PFSK-1 (cell line): ENCODE results near the gene CD4.

Source experiments
- POLR2AphosphoS5 ChIP-seq: IDR thresholded peaks from 2 replicates; pipeline ENCODE4 v1.6.1; 2012; ENCODE audit warnings: low read depth, mild to moderate bottlenecking, control low read depth, low read length, moderate library complexity
- SIN3A ChIP-seq: IDR thresholded peaks from 2 replicates; pipeline ENCODE4 v1.6.1; 2012; ENCODE audit warnings: mild to moderate bottlenecking, low read length, moderate library complexity, borderline replicate concordance; ENCODE audit not compliant: insufficient read depth

DNA sequence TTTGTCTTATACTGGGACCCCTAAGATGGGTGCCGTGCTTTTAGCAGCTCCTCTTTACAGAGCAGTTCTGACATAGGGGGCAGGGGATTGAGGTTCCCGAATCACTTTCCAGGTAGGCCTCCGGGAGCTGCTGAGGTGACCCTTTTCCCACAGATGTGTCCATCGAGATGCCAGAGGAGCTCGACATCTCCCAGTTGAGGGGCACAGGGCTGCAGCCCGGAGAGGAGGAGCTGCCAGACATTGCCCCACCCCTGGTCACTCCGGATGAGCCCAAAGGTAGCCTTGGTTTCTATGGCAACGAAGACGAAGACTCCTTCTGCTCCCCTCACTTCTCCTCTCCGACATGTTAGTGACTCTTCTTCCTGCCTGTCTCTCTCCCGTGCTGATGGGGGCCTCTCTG, 73.7 kb downstream of the CD4 start:
- TF ChIP-seq POLR2AphosphoS5 (no peak), SIN3A (no peak)
